ENCODE measurements around the gene LUC7L.

DNA sequence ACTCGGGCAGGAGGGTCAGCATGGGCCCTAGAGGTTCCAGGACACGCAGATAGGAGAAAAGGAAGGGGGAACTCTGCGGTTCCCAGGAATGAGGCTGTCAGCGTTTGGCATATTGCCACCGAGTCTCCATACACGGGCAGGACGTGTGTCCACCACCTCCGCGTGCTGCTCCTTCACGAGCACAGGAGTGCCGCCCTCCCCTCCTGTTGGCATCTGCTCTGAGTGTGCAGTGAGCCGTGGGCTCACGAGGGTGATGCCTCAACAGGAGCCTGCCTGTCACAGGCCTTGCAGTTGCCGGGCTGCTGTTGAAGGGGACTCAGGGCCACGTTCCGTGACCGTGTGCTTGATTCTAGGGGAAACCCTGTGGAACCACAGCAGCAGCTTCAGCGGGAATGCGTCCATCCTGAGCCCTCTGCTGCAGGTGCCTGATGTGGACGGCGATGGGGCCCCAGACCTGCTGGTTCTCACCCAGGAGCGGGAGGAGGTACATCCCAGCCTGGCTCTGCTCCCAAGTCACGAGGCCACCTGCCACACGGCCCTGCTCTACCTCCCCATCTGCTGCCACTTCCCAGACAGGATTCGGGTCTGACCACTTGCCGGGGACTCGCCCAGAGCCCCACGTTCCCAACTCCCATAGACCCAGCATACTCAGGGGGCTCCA, 31.9 kb upstream of the LUC7L start:
- TF ChIP-seq POLR2A (IDR thresholded peaks at IDR 0.05), result no peak
- TF ChIP-seq, protein P1, sequence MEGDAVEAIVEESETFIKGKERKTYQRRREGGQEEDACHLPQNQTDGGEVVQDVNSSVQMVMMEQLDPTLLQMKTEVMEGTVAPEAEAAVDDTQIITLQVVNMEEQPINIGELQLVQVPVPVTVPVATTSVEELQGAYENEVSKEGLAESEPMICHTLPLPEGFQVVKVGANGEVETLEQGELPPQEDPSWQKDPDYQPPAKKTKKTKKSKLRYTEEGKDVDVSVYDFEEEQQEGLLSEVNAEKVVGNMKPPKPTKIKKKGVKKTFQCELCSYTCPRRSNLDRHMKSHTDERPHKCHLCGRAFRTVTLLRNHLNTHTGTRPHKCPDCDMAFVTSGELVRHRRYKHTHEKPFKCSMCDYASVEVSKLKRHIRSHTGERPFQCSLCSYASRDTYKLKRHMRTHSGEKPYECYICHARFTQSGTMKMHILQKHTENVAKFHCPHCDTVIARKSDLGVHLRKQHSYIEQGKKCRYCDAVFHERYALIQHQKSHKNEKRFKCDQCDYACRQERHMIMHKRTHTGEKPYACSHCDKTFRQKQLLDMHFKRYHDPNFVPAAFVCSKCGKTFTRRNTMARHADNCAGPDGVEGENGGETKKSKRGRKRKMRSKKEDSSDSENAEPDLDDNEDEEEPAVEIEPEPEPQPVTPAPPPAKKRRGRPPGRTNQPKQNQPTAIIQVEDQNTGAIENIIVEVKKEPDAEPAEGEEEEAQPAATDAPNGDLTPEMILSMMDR (IDR thresholded peaks at IDR 0.05), result no peak
